Muscle layer of colon (tissue), 2 donors: Measurements from ENCODE around the gene SASH3.
"Not testable (repeated sequence)": the region's sequence is repeated elsewhere in the genome, so short reads cannot be mapped to it uniquely, and the experiment has no call there.

Source experiments
- H3K27ac ChIP-seq: one replicate; pipeline ENCODE4 v1.7.0; 2013; ENCODE audit warnings: low read depth, mild to moderate bottlenecking, low read length, moderate library complexity
- H3K27me3 ChIP-seq, 2 donors: one replicate each; pipeline ENCODE4 v1.7.0; 2013; ENCODE audit warnings: low read length in 2 of 2, mild to moderate bottlenecking in 2 of 2; ENCODE audit not compliant: insufficient read depth in 2 of 2, control insufficient read depth in 1 of 2
- H3K36me3 ChIP-seq: one replicate; pipeline ENCODE4 v1.7.0; 2013; ENCODE audit warnings: mild to moderate bottlenecking, low read length; ENCODE audit not compliant: insufficient read depth
- H3K4me1 ChIP-seq: one replicate; pipeline ENCODE4 v1.7.0; 2013; ENCODE audit warnings: mild to moderate bottlenecking, low read length; ENCODE audit not compliant: insufficient read depth
- H3K4me3 ChIP-seq, 2 donors: one replicate each; pipeline ENCODE4 v1.7.0; 2013; ENCODE audit warnings: low read length in 2 of 2, low read depth in 1 of 2, mild to moderate bottlenecking in 1 of 2, moderate library complexity in 1 of 2
- H3K9ac ChIP-seq: one replicate; pipeline ENCODE4 v1.7.0; 2013; ENCODE audit warnings: low read length
- H3K9me3 ChIP-seq: one replicate; pipeline ENCODE4 v1.7.0; 2013; ENCODE audit warnings: mild to moderate bottlenecking, low read length
- donor health status: abdominal sarcoma.
- donor health status: Adenocarcinoma of cecum.

The SASH3 gene

GRCh38 chrX:129779747-129780146 lies at the start of gene SASH3:
Gene SASH3, plus strand, starts transcription at chrX:129779949. Its CDS starts 149 bp downstream, at chrX:129780098.
- Histone ChIP-seq H3K4me1 (no peaks in the 10 kb centered on the region), H3K27me3 (no peaks in the 10 kb centered on the region), H3K4me3 (no peak within 1 kb of the TSS), H3K36me3 (no peaks in the 10 kb centered on the region), H3K27ac (no peak within 1 kb of the TSS), H3K9ac (no peak within 1 kb of the TSS), H3K9me3 (no peaks in the 10 kb centered on the region)

DNA sequence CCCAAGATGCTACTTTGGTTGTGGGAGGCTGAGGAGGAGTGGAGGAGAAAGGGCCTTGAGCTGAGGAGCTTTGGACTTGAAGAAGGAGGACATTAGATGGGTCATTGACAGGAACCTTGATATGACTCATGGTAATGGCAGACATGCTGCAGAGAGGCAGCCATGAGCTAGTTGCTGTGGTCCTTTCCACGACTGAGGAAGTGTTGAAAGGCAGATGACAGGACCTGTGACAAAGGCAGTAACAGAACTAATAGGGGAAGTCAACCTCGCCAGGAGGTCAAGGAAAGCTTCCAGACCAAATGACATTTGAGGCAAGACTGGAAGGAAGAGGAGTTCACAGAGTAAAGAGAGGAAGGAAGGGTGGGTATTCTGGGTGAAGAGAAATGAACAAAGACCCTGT lies 48.5 kb upstream of the SASH3 start:
- no peaks in the 10 kb centered on the region for H3K9me3 ChIP-seq
- no peaks in the 10 kb centered on the region for H3K36me3 ChIP-seq
- no peak overlapping the region for H3K9ac ChIP-seq
- H3K27me3 ChIP-seq, result no peaks in the 10 kb centered on the region
- no peak overlapping the region for H3K27ac ChIP-seq
- H3K4me3 ChIP-seq, result no peak overlapping the region
- H3K4me1 ChIP-seq, result no peaks in the 10 kb centered on the region

DNA sequence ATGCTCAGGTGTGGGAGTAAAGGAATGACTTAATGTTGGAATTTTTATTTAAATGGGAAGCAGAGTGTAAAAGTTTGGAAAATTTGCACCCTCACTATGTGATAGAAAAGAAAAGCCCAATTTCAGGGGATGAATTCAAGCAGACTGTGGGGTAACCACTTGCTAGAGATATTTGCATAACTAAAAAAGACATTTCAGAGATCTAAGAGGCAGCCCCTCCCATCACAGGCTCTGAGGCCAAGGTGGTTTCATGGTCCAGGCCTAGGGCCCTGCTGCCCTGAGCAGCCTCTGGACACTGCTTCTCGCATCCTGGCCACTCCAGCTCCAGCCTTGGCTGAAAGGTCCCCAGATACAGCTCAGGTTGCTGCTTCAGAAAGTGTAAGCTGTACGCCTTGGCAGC lies 46.9 kb upstream of the SASH3 start:
- H3K27me3 ChIP-seq, result no peaks in the 10 kb centered on the region
- no peak overlapping the region for H3K4me3 ChIP-seq
- no peaks in the 10 kb centered on the region for H3K4me1 ChIP-seq
- H3K27ac ChIP-seq, result no peak overlapping the region
- H3K9ac ChIP-seq, result no peak overlapping the region
- H3K9me3 ChIP-seq, result no peaks in the 10 kb centered on the region
- H3K36me3 ChIP-seq, result no peaks in the 10 kb centered on the region

DNA sequence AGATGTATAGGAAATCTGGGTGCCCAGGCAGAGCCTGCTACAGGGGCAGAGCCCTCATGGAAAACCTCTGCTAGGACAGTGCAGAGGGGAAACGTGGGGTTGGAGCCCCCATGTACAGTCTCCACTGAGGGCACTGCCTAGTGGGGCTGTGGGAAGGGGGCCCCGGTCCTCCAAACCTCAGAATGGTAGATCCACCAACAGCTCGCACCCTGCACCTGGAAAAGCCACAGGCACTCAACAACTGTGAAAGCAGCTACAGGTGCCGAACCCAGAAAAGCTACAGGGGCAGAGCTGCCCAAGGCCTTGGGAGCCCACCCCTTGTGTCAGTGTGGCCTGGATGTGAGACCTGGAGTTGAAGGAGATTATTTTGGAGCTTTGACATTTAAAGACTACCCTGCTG lies 46.4 kb upstream of the SASH3 start:
- no peak overlapping the region for H3K9ac ChIP-seq
- no peak overlapping the region for H3K27ac ChIP-seq
- no peaks in the 10 kb centered on the region for H3K27me3 ChIP-seq
- no peak overlapping the region for H3K4me3 ChIP-seq
- no peaks in the 10 kb centered on the region for H3K36me3 ChIP-seq
- no peaks in the 10 kb centered on the region for H3K9me3 ChIP-seq
- H3K4me1 ChIP-seq, result no peaks in the 10 kb centered on the region

- Histone ChIP-seq H3K36me3 (no peaks in the 10 kb centered on the region), H3K4me1 (no peaks in the 10 kb centered on the region), H3K9ac (no peak overlapping the region), H3K27ac (no peak overlapping the region), H3K9me3 (no peaks in the 10 kb centered on the region), H3K27me3 (no peaks in the 10 kb centered on the region), H3K4me3 (no peak overlapping the region)
Observed at GRCh38 chrX:129736491-129736890, 43.3 kb upstream of the SASH3 start.

DNA sequence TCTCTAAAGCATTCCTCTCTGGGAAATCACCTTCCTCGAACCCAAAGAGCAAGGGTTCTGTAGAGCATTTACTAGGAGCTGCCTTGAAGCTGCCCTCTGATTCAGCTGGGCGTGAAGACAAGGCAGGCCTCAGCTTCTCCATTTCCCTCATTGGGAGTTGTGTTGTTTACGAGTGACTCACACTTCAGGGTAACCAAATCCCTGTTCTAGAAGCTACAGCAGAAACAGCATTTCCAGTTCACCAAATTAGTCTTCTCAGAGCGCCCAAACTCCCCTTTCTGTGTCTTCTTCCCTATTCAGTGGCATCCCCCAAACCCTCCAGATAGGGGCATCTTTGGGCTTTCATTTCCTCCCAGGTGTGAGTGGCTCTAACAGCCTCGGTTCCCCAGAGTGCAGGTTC lies 41.8 kb upstream of the SASH3 start:
- Histone ChIP-seq H3K4me1 (no peaks in the 10 kb centered on the region), H3K9me3 (no peaks in the 10 kb centered on the region), H3K27ac (no peak overlapping the region), H3K4me3 (no peak overlapping the region), H3K27me3 (no peaks in the 10 kb centered on the region), H3K36me3 (no peaks in the 10 kb centered on the region), H3K9ac (no peak overlapping the region)

GRCh38 chrX:129738466-129739308 lies 41.1 kb upstream of the SASH3 start, which contains the start of gene XPNPEP2:
Gene XPNPEP2, plus strand, starts transcription at chrX:129738979. Its CDS starts 235 bp downstream, at chrX:129739214.
- Histone ChIP-seq H3K4me3 (no peak within 1 kb of the TSS), H3K36me3 (no peaks in the 10 kb centered on the region), H3K27ac (no peak within 1 kb of the TSS), H3K9me3 (no peaks in the 10 kb centered on the region), H3K9ac (no peak within 1 kb of the TSS), H3K27me3 (no peaks in the 10 kb centered on the region), H3K4me1 (no peaks in the 10 kb centered on the region)

- no peak overlapping the region for H3K4me3 ChIP-seq
- H3K27me3 ChIP-seq, result no peaks in the 10 kb centered on the region
- H3K36me3 ChIP-seq, result no peaks in the 10 kb centered on the region
- H3K4me1 ChIP-seq, result no peaks in the 10 kb centered on the region
- H3K27ac ChIP-seq, result no peak overlapping the region
- H3K9ac ChIP-seq, result no peak overlapping the region
- no peaks in the 10 kb centered on the region for H3K9me3 ChIP-seq
Observed at GRCh38 chrX:129739578-129739977, 40.2 kb upstream of the SASH3 start.

DNA sequence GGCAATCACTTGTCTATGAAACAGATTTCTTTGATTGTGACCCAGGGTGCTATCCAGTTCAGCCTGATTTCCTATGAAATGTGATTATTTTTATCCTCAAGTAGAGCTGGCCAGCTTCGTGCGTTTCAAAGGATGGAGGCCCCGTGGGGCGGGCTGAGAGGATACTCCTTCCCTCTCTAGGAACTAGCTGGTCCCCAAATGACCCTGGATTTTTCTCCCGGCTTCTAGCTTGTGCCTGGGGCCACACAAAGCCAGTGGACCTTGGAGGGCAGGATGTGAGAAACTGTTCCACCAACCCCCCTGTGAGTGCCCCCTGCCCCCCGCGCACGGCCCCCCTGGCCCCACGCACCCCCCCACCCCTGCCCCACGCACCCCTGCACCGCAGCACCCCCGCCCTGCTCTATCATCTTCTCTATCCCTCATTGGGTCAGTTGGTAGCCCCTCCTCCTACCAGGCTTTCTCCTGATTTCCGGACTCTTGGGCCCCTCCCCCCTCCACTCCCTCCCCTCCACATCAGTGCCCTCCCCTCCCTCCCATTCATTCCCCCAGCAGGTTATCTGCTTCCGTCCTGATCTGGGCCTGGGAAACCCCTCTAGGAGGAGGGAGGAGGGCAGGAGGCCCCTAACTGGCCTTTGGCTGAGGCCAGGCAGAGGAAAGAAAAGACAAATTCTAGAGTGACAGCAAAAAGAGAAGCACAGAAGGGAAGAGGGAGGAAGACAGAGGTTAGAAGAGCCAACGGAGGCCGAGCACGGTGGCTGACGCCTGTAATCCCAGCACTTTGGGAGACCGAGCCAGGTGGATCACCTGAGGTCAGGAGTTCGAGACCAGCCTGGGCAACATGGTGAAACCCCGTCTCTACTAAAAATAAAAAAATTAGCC lies 37.6 kb upstream of the SASH3 start:
- Histone ChIP-seq H3K36me3 (no peaks in the 10 kb centered on the region), H3K27ac (no peak overlapping the region), H3K4me3 (no peak overlapping the region), H3K27me3 (no peaks in the 10 kb centered on the region), H3K9me3 (no peaks in the 10 kb centered on the region), H3K4me1 (no peaks in the 10 kb centered on the region), H3K9ac (no peak overlapping the region)

DNA sequence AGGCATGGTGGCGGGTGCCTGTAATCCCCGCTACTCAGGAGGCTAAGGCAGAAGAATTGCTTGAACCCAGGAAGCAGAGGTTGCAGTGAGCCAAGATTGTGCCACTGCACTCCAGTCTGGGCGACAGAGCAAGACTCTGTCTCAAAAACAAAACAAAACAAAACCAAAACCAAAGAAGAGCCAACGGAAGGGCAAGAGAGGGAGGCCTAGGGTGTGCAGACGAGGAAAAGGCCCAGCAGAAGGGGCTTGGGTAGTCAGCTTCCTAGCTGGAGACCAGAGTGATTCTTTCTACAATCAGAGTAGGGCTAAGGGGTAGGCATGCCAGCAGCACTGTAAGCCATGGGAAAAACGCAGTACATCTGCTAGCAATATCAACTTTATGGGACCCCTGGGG lies 37.0 kb upstream of the SASH3 start:
- H3K36me3 ChIP-seq, H3K9me3 ChIP-seq, H3K27me3 ChIP-seq, H3K4me1 ChIP-seq, H3K4me3 ChIP-seq, H3K27ac ChIP-seq, H3K9ac ChIP-seq: not testable (repeated sequence)

- Histone ChIP-seq H3K9ac (no peak overlapping the region), H3K9me3 (no peaks in the 10 kb centered on the region), H3K4me1 (no peaks in the 10 kb centered on the region), H3K4me3 (no peak overlapping the region), H3K36me3 (no peaks in the 10 kb centered on the region), H3K27me3 (no peaks in the 10 kb centered on the region), H3K27ac (no peak overlapping the region)
Observed at GRCh38 chrX:129743821-129744220, 35.9 kb upstream of the SASH3 start.
